Endothelial cell of umbilical vein (primary cell): ENCODE results near the gene TAB3. TPM values are rescaled to one million over a fixed set of nuclear protein-coding genes. Genes with fewer than 3 reads are reported as not detected.

Experiments used
- BruUV-seq: library from RNA; stranded (reverse); fragments of 400-500 nt; replicated peaks from 2 replicates; lab custom pipeline; 2021; lab: Mats Ljungman, UMichigan
- CTCF ChIA-PET: fragments of 300-600, 350-600 bp; sonication (Branson Sonifier 250); formaldehyde crosslinking; loops from one replicate; lab custom pipeline; 2021; ENCODE audit warnings: antibody characterized with exemption, inconsistent platforms; lab: Charles Lee
- POLR2A ChIA-PET: fragments of 300-600, 350-600 bp; sonication (Branson Sonifier 250); formaldehyde crosslinking; loops from one replicate; lab custom pipeline; 2021; ENCODE audit warnings: antibody characterized with exemption, inconsistent platforms; lab: Charles Lee
- DNase-seq: peaks from one replicate; pipeline ENCODE4 v3.0.0-alpha.2; 2011; ENCODE audit warnings: low read depth, low spot score
- FAIRE-seq: peaks from 2 replicates; lab custom pipeline; 2011; peaks lifted over from hg19 to GRCh38; lab: Jason Lieb, UNC
- H2AFZ ChIP-seq: 2 replicates; pipeline ENCODE4 v1.6.0; 2012; ENCODE audit warnings: low read depth, low read length, control low read depth, inconsistent platforms
- H3K27ac ChIP-seq: 2 replicates; pipeline ENCODE4 v1.5.1; 2011; ENCODE audit warnings: low read depth, mild to moderate bottlenecking, control low read depth, low read length, moderate library complexity; ENCODE audit not compliant: insufficient read depth
- H3K27me3 ChIP-seq, 2 experiments: 2 replicates each; pipeline versions ENCODE4 v1.6.0 to v1.6.1; 2011; ENCODE audit warnings: low read length in 2 of 2, mixed read lengths in 1 of 2; ENCODE audit not compliant: control insufficient read depth in 2 of 2, insufficient read depth in 2 of 2
- H3K36me3 ChIP-seq, 2 experiments: 2 replicates in 1 of 2; 3 replicates in 1 of 2; pipeline ENCODE4 v1.5.1; 2011; ENCODE audit warnings: low read length in 2 of 2, mild to moderate bottlenecking in 1 of 2, moderate library complexity in 1 of 2; ENCODE audit not compliant: control insufficient read depth in 2 of 2, insufficient read depth in 2 of 2; ENCODE audit errors: extremely low read depth in 1 of 2
- H3K4me1 ChIP-seq: 3 replicates; pipeline ENCODE4 v1.5.1; 2011; ENCODE audit warnings: mild to moderate bottlenecking, low read length; ENCODE audit not compliant: control insufficient read depth, insufficient read depth; ENCODE audit errors: extremely low read depth
- H3K4me2 ChIP-seq: 2 replicates; pipeline ENCODE4 v1.6.1; 2011; ENCODE audit warnings: low read length, control low read depth, mixed read lengths; ENCODE audit not compliant: insufficient read depth
- H3K4me3 ChIP-seq, 3 experiments: fragments of 200-600 bp in 1 of 3; sonication (generic), shearing (Covaris generic) in 1 of 3; replicated peaks in 1 of 3; 2 replicates each; pipeline ENCODE4 v1.5.1; 2011 to 2016; ENCODE audit warnings: control low read depth in 3 of 3, low read length in 3 of 3, mild to moderate bottlenecking in 2 of 3, inconsistent platforms in 1 of 3, low read depth in 1 of 3, moderate library complexity in 1 of 3; ENCODE audit not compliant: insufficient read depth in 1 of 3
- H3K79me2 ChIP-seq: 2 replicates; pipeline ENCODE4 v1.6.0; 2012; ENCODE audit warnings: low read length, inconsistent platforms; ENCODE audit not compliant: control insufficient read depth, insufficient read depth
- H3K9ac ChIP-seq: replicated peaks from 2 replicates; pipeline ENCODE3; 2011; ENCODE audit warnings: low read length, control low read depth; ENCODE audit not compliant: insufficient read depth; ENCODE audit errors: extremely low read depth
- H3K9me1 ChIP-seq: replicated peaks from 3 replicates; pipeline ENCODE4 v1.6.0; 2011; ENCODE audit warnings: mild to moderate bottlenecking, low read length; ENCODE audit not compliant: control insufficient read depth, insufficient read depth; ENCODE audit errors: extremely low read depth
- H3K9me3 ChIP-seq: replicated peaks from 2 replicates; pipeline ENCODE4 v1.5.1; 2012; ENCODE audit warnings: low read length, inconsistent platforms; ENCODE audit not compliant: control insufficient read depth, insufficient read depth
- H4K20me1 ChIP-seq: replicated peaks from 2 replicates; pipeline ENCODE3; 2011; ENCODE audit warnings: mild to moderate bottlenecking, low read length; ENCODE audit not compliant: control insufficient read depth, insufficient read depth; ENCODE audit errors: extremely low read depth
- CTCF ChIP-seq, 2 donors: IDR thresholded peaks; 1 replicate in 1 of 2; 2 replicates in 1 of 2; pipeline ENCODE4 v1.5.1; 2011; ENCODE audit warnings: low read length in 2 of 2, mild to moderate bottlenecking in 2 of 2, moderate library complexity in 2 of 2, control low read depth in 1 of 2, inconsistent platforms in 1 of 2, low read depth in 1 of 2; ENCODE audit not compliant: insufficient read depth in 1 of 2; ENCODE audit errors: extremely low read depth in 1 of 2
- EZH2 ChIP-seq: IDR thresholded peaks from 2 replicates; pipeline ENCODE4 v1.6.1; 2012; ENCODE audit warnings: borderline replicate concordance, low read depth, mild to moderate bottlenecking, moderate library complexity, low read length, inconsistent platforms; ENCODE audit not compliant: severe bottlenecking
- FOS ChIP-seq: IDR thresholded peaks from 2 replicates; pipeline ENCODE4 v1.6.1; 2011; ENCODE audit warnings: mild to moderate bottlenecking, low read length, moderate library complexity, borderline replicate concordance; ENCODE audit not compliant: insufficient read depth
- JUN ChIP-seq: IDR thresholded peaks from 2 replicates; pipeline ENCODE4 v1.6.1; 2011; ENCODE audit warnings: borderline replicate concordance, low read depth; ENCODE audit not compliant: insufficient read length, insufficient read depth
- MAX ChIP-seq: IDR thresholded peaks from 2 replicates; pipeline ENCODE4 v1.6.1; 2011; ENCODE audit not compliant: insufficient read depth, insufficient read length
- MYC ChIP-seq: IDR thresholded peaks from one replicate; pipeline ENCODE4 v1.6.1; 2011; ENCODE audit warnings: mild to moderate bottlenecking, low read depth, low read length
- POLR2A ChIP-seq: IDR thresholded peaks from 2 replicates; pipeline ENCODE4 v1.6.1; 2012; ENCODE audit warnings: low read depth, mild to moderate bottlenecking, control low read depth, low read length
- POLR2AphosphoS5 ChIP-seq: IDR thresholded peaks from 2 replicates; pipeline ENCODE4 v1.6.1; 2012; ENCODE audit warnings: low read depth, mild to moderate bottlenecking, control low read depth, low read length, moderate library complexity; ENCODE audit not compliant: insufficient read depth
- dilution Hi-C: fragments of 300-500 bp; cut with MboI; formaldehyde crosslinking; loops from one replicate; pipeline ENCODE4 v1.15.0; 2019; ENCODE audit warnings: low sequenced_read_pairs; ENCODE audit not compliant: extremely low pct_ligation_motif_present
- intact Hi-C: fragments of 100-400 bp; cut with micrococcal nuclease; formaldehyde crosslinking; loops from one replicate; pipeline ENCODE4 v1.10.0; 2022
- polyA plus RNA-seq, 4 experiments: library from polyadenylated mRNA; depleted of rRNA in 3 of 4; stranded (reverse) in 3 of 4; unstranded in 1 of 4; fragments of >200 nt; gene quantifications; 2 replicates each; pipeline versions ENCODE4 v1.2.1 to v1.2.3, GENCODE V29; 2011 to 2012; ENCODE audit warnings: missing spikeins in 1 of 4
- total RNA-seq: library from RNA; stranded (reverse); gene quantifications from 2 replicates; pipeline ENCODE4 v1.2.3, GENCODE V29; 2021

TAB3 gene
- total and polyA plus RNA-seq, 2 donors (not counting 3 experiments of a cell fraction or from before 2014, with no cell fraction given) = 11.5 to 11.7 TPM

- Histone ChIP-seq H3K79me2 (no peaks in the 10 kb centered on the region), H3K9ac (no peak overlapping the region), H4K20me1 (no peaks in the 10 kb centered on the region), H3K9me1 (no peaks in the 10 kb centered on the region), H3K4me1 (no peaks in the 10 kb centered on the region), H3K27ac (no peak overlapping the region), H3K4me2 (no peak overlapping the region), H3K9me3 (no peaks in the 10 kb centered on the region), H2AFZ (no peak overlapping the region), H3K36me3 (no peaks in the 10 kb centered on the region), H3K27me3 (no peaks in the 10 kb centered on the region), H3K4me3 (no peak overlapping the region)
- intact Hi-C loops = no loop called here
- POLR2A ChIA-PET = no interaction called here
- CTCF ChIA-PET = no interaction called here
- dilution Hi-C loops = no loop called here
- DNase-seq (no peak), FAIRE-seq (no peak)
- BruUV-seq = no TSS peak
- TF ChIP-seq FOS (no peak), POLR2A (no peak), JUN (no peak), CTCF (IDR thresholded peaks at IDR 0.05; ENCODE audit: extremely low read depth in 1 of 2, insufficient read depth in 1 of 2, low read depth in 1 of 2, low read length in 2 of 2) (no peak), MYC (no peak)
Observed at GRCh38 chrX:30864383-30864785, 24.7 kb downstream of the TAB3 start.

DNA sequence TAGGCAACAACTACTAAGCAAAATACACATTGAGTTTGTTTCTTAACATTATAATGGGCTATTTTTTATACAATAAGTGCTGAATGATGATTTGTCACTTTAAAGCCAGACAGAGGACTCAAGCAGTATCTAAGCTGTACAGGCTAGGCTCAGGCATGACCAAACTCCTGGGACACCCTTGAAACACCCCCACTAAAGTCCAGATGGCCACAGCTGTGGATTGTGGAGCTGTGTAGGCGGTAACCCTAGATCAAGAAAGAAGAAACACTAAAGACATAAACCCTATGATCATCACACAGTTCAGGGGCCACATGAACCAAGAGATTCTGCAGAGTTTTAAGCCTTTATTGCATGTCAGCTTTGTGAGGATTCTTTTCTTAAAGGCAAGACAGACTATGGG lies 25.1 kb downstream of the TAB3 start:
- Histone ChIP-seq H3K36me3 (no peaks in the 10 kb centered on the region), H3K9me1 (no peaks in the 10 kb centered on the region), H3K27me3 (no peaks in the 10 kb centered on the region), H3K4me2 (no peak overlapping the region), H3K4me3 (no peak overlapping the region), H3K79me2 (no peaks in the 10 kb centered on the region), H3K9ac (no peak overlapping the region), H3K4me1 (no peaks in the 10 kb centered on the region), H3K27ac (no peak overlapping the region), H2AFZ (no peak overlapping the region), H4K20me1 (no peaks in the 10 kb centered on the region), H3K9me3 (no peaks in the 10 kb centered on the region)
- DNase-seq (no peak), FAIRE-seq (no peak)
- TF ChIP-seq POLR2AphosphoS5 (no peak), MAX (no peak), JUN (no peak), POLR2A (no peak), FOS (no peak), CTCF (IDR thresholded peaks at IDR 0.05; ENCODE audit: extremely low read depth in 1 of 2, insufficient read depth in 1 of 2, low read depth in 1 of 2, low read length in 2 of 2) (no peak), EZH2 (no peak), MYC (no peak)
- no TSS peak for BruUV-seq
- dilution Hi-C loops (no loop called here), intact Hi-C loops (no loop called here)
- ChIA-PET CTCF (no interaction called here), POLR2A (no interaction called here)
